Measurements from ENCODE around the gene TSHZ2. TPM values are rescaled to one million over a fixed set of nuclear protein-coding genes. Genes with fewer than 3 reads are reported as not detected.
"Not testable (repeated sequence)": the region's sequence is repeated elsewhere in the genome, so short reads cannot be mapped to it uniquely, and the experiment has no call there.

Gene TSHZ2
- total and polyA plus RNA-seq, 2 donors (not counting 3 experiments of a cell fraction or from before 2014, with no cell fraction given), result not detected

GRCh38 chr20:53434662-53435061 is 462.5 kb downstream of the TSHZ2 start:
- no peaks in the 10 kb centered on the region for H3K9me3 ChIP-seq (replicated peaks; ENCODE audit: control insufficient read depth, insufficient read depth, low read length)
- H3K27me3 ChIP-seq (ENCODE audit: control insufficient read depth in 2 of 2, insufficient read depth in 2 of 2, low read length in 2 of 2), result no peaks in the 10 kb centered on the region
- H3K36me3 ChIP-seq (ENCODE audit: control insufficient read depth in 2 of 2, extremely low read depth in 1 of 2, insufficient read depth in 2 of 2, low read length in 2 of 2), result no peaks in the 10 kb centered on the region
- no peak for TF ChIP-seq FOS (IDR thresholded peaks at IDR 0.05; ENCODE audit: borderline replicate concordance, insufficient read depth, low read length)
- TF ChIP-seq GATA2 (IDR thresholded peaks at IDR 0.05; ENCODE audit: insufficient read depth, insufficient read length, low read depth, low read length), result no peak
- TF ChIP-seq POLR2AphosphoS5 (IDR thresholded peaks at IDR 0.05; ENCODE audit: insufficient read depth, low read depth, low read length), result no peak
- no peak for TF ChIP-seq MYC (IDR thresholded peaks at IDR 0.05; ENCODE audit: low read depth, low read length)
- TF ChIP-seq CTCF (IDR thresholded peaks at IDR 0.05; ENCODE audit: extremely low read depth in 1 of 2, insufficient read depth in 1 of 2, low read depth in 1 of 2, low read length in 2 of 2), result no peak
- no peak for TF ChIP-seq JUN (IDR thresholded peaks at IDR 0.05; ENCODE audit: borderline replicate concordance, insufficient read depth, insufficient read length, low read depth)
- no peak for TF ChIP-seq POLR2A (IDR thresholded peaks at IDR 0.05; ENCODE audit: low read depth, low read length)
- TF ChIP-seq MAX (IDR thresholded peaks at IDR 0.05; ENCODE audit: insufficient read depth, insufficient read length), result no peak
- no peak for TF ChIP-seq EZH2 (IDR thresholded peaks at IDR 0.05; ENCODE audit: borderline replicate concordance, low read depth, low read length, severe bottlenecking)
- H4K20me1 ChIP-seq (replicated peaks; ENCODE audit: control insufficient read depth, extremely low read depth, insufficient read depth, low read length), result no peaks in the 10 kb centered on the region
- no TSS peak for BruUV-seq (replicated peaks)
- H3K9ac ChIP-seq (replicated peaks; ENCODE audit: extremely low read depth, insufficient read depth, low read length), result no peak overlapping the region
- no peak for FAIRE-seq
- H3K4me3 ChIP-seq (replicated peaks in 1 of 3; ENCODE audit: insufficient read depth in 1 of 3, low read depth in 1 of 3, low read length in 3 of 3), result no peak overlapping the region
- H3K4me2 ChIP-seq (ENCODE audit: insufficient read depth, low read length), result no peak overlapping the region
- H3K79me2 ChIP-seq (ENCODE audit: control insufficient read depth, insufficient read depth, low read length), result no peaks in the 10 kb centered on the region
- DNase-seq (ENCODE audit: low read depth, low spot score), result no peak
- no peak overlapping the region for H2AFZ ChIP-seq (ENCODE audit: low read depth, low read length)
- ChIA-PET POLR2A (no interaction called here), CTCF (no interaction called here)
- intact Hi-C loops (cut with micrococcal nuclease), result no loop called here
- no peaks in the 10 kb centered on the region for H3K4me1 ChIP-seq (ENCODE audit: control insufficient read depth, extremely low read depth, insufficient read depth, low read length)
- dilution Hi-C loops (cut with MboI; ENCODE audit: extremely low pct_ligation_motif_present, low sequenced_read_pairs), result no loop called here
- H3K9me1 ChIP-seq (replicated peaks; ENCODE audit: control insufficient read depth, extremely low read depth, insufficient read depth, low read length), result no peaks in the 10 kb centered on the region
- H3K27ac ChIP-seq (ENCODE audit: insufficient read depth, low read depth, low read length), result no peak overlapping the region

- CTCF ChIA-PET, POLR2A ChIA-PET: not testable (repeated sequence)
Observed at GRCh38 chr20:53436927-53437326, 464.8 kb downstream of the TSHZ2 start.

More at GRCh38 chr20:53436927-53437326, 464.8 kb downstream of the TSHZ2 start:
- H3K4me3 ChIP-seq (replicated peaks in 1 of 3; ENCODE audit: insufficient read depth in 1 of 3, low read depth in 1 of 3, low read length in 3 of 3); H3K79me2 ChIP-seq (ENCODE audit: control insufficient read depth, insufficient read depth, low read length); H3K9me3 ChIP-seq (replicated peaks; ENCODE audit: control insufficient read depth, insufficient read depth, low read length); H3K4me1 ChIP-seq (ENCODE audit: control insufficient read depth, extremely low read depth, insufficient read depth, low read length); H3K27me3 ChIP-seq (ENCODE audit: control insufficient read depth in 2 of 2, insufficient read depth in 2 of 2, low read length in 2 of 2); BruUV-seq (replicated peaks); H4K20me1 ChIP-seq (replicated peaks; ENCODE audit: control insufficient read depth, extremely low read depth, insufficient read depth, low read length); dilution Hi-C loops (cut with MboI; ENCODE audit: extremely low pct_ligation_motif_present, low sequenced_read_pairs); FAIRE-seq; intact Hi-C loops (cut with micrococcal nuclease); H2AFZ ChIP-seq (ENCODE audit: low read depth, low read length); H3K4me2 ChIP-seq (ENCODE audit: insufficient read depth, low read length); H3K36me3 ChIP-seq (ENCODE audit: control insufficient read depth in 2 of 2, extremely low read depth in 1 of 2, insufficient read depth in 2 of 2, low read length in 2 of 2); DNase-seq (ENCODE audit: low read depth, low spot score); H3K27ac ChIP-seq (ENCODE audit: insufficient read depth, low read depth, low read length); H3K9me1 ChIP-seq (replicated peaks; ENCODE audit: control insufficient read depth, extremely low read depth, insufficient read depth, low read length); H3K9ac ChIP-seq (replicated peaks; ENCODE audit: extremely low read depth, insufficient read depth, low read length): not testable (repeated sequence)
